Fibroblast of mammary gland (primary cell): ENCODE measurements around the gene PTPRN2.

Source experiments
- DNase-seq: peaks from one replicate; pipeline ENCODE4 v3.0.0-alpha.2; 2010; ENCODE audit warnings: low read depth
- H3K4me3 ChIP-seq: 2 replicates; pipeline ENCODE4 v1.5.1; 2011; ENCODE audit warnings: low read depth, mild to moderate bottlenecking, low read length, moderate library complexity; ENCODE audit not compliant: control insufficient read depth
- TF ChIP-seq, protein P1 (sequence below): conservative IDR thresholded peaks from 2 replicates; pipeline ENCODE4 v1.5.1; 2011; ENCODE audit warnings: low read depth, low read length, inconsistent platforms; ENCODE audit not compliant: control insufficient read depth, insufficient read depth

PTPRN2 gene

DNA sequence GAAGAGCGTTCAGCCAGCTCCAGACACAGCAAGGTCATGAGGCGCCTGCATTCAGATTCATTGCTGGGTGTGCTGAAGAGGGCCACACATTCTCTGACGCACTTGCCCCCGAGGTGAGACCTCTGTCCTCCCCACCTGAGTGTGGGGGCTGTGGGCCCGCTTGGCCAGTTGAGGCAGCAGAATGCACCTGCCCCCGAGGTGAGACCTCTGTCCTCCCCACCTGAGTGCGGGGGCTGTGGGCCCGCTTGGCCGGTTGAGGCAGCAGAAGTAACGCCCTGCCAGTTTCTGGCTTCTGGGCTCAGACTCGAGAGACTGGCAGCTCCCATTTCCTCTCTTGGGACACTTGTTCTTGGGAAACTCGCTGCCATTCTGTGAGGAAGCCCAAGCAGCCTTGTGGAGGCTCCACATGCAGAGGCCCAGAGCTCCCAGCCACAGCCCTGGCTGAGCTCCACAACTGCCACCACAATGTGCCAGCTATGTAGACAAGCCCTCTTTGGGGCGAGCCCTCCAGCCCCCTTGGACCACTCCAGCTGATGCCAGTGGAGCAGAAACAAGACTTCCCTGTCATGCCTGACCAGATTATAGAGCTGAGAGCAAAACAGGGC lies 816.8 kb downstream of the PTPRN2 start:
- no peak for DNase-seq
- TF ChIP-seq, protein P1, sequence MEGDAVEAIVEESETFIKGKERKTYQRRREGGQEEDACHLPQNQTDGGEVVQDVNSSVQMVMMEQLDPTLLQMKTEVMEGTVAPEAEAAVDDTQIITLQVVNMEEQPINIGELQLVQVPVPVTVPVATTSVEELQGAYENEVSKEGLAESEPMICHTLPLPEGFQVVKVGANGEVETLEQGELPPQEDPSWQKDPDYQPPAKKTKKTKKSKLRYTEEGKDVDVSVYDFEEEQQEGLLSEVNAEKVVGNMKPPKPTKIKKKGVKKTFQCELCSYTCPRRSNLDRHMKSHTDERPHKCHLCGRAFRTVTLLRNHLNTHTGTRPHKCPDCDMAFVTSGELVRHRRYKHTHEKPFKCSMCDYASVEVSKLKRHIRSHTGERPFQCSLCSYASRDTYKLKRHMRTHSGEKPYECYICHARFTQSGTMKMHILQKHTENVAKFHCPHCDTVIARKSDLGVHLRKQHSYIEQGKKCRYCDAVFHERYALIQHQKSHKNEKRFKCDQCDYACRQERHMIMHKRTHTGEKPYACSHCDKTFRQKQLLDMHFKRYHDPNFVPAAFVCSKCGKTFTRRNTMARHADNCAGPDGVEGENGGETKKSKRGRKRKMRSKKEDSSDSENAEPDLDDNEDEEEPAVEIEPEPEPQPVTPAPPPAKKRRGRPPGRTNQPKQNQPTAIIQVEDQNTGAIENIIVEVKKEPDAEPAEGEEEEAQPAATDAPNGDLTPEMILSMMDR: no peak

DNA sequence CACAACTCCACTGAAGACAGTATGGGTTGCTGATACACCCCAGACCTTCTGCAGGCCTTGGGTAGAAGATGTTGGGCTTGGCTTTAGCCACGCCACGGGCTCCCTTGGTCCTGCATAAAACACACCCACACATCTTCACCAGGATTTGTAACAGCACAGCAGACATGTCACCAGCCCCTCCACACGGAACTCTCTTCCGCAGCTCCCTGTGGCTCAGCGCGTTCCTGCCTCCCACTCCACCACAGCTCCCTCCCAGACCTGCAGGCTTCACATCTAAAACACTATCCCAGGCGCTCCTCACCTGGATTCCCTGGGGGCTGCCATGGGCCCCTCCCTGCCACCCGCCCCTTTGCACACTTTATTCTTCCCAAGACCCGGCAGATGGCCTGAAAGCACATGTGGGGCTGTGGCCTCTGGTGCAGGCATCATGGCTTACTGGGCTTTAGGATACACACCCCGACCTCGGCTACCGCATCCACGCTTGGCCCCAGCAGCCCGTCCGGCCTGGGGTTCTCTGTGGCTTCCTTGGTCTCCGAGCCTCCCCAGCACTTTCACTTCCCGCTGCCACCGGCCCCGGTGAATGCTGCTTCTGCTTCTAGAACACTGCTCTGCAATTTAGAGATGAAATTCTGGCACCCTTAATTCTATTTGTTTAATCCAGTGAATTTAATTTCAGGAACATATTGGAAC lies 818.0 kb downstream of the PTPRN2 start:
- DNase-seq: no peak
- TF ChIP-seq, protein P1: no peak
- H3K4me3 ChIP-seq: no peak overlapping the region

More for the DNA sequence above, 816.8 kb downstream of the PTPRN2 start:
- no peak overlapping the region for H3K4me3 ChIP-seq

DNA sequence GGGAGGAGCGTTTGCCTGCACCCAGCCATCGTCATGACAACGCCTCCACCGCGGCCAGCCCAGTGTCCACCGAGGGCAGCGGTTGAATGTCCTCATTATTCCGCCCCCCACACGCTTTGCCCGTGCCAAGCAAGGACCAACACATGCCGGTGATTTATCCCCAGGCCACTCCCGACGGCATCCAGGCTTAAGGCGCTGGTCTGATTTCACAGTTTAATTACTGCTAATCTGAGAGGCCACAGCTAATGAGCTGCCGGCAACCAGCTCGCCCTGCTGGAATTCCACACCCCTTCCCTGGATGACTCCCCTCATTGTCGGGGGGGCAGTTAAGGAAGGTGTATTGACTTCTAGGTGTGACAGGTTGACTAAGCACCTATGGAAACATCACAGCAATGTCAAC lies 818.5 kb downstream of the PTPRN2 start:
- H3K4me3 ChIP-seq: no peak overlapping the region
- DNase-seq: no peak
- TF ChIP-seq, protein P1: no peak

DNA sequence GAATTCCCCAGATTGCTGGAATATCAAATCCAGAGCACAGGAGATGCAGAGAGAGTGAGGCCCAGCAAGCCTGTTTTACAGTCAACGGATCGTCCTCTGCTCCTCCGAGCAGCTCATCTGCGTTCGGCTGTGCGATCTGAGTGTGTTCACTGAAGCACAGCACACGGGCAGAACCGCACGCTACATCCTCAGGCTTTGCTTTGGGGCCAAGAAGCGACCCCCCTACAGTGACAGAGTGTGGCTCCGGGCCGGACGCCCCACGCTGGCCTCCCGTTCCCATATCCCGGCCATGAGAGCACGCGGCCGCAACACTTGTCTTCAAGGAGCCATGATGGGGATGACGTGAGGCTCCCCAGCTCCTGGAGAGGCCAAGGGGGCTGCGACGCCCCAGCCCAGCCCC lies 819.4 kb downstream of the PTPRN2 start:
- TF ChIP-seq, protein P1: no peak
- no peak overlapping the region for H3K4me3 ChIP-seq
- no peak for DNase-seq

DNA sequence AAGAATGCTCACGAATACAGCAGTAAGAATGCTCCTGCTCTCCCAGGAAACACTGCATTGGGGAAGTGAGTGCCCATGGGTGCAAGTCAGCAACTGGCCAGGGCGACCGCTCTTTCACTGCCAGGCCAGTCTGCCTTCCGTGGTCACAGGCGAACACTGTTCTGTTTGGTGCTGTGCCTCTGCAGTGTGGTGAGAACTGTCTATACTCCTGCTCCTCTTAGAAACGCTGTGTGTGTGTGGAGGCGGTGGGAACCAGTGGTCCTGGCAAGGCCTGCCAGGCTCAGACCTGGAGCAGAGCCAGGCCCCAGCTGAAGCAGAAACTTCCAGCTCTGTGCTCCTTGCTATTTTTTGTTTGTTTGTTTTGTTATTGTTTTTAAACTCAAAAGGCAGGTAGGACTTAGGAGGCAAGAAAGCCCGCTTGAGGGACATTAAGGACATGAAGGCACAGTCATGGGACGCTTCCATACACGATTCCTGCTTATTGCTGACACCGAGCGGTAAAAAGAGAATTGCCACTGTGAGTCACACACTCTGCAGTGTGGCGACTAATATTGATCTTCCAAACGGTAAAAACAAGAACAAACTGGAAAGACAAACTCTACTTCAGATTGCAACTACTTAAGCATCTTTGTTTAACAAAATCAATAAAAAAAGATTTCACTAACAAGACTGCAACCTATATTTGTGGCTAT lies 820.0 kb downstream of the PTPRN2 start:
- no peak overlapping the region for H3K4me3 ChIP-seq
- TF ChIP-seq, protein P1: no peak

DNA sequence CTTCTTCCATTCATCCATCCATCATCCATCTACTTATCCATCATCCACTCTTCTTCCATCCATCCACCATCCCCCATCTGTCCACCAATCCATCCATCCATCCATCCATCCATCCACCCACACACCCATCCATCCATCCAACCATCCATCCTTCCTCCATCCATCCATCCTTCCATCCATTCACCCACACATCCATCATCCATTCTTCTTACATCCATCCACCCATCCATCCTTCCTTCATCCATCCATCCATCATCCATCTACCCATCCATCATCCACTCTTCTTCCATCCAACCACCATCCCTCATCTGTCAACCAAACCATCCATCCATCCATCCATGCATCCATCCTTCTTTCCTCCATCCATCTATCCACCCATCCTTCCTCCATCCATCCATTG lies 821.5 kb downstream of the PTPRN2 start:
- no peak for DNase-seq
- TF ChIP-seq, protein P1: no peak
- no peak overlapping the region for H3K4me3 ChIP-seq

More for the DNA sequence above, 820.0 kb downstream of the PTPRN2 start:
- no peak for DNase-seq
